Measurements from ENCODE around the gene NWD2. TPM values are rescaled to one million over a fixed set of nuclear protein-coding genes. Genes with fewer than 3 reads are reported as not detected.

The NWD2 gene
- total and polyA plus RNA-seq, 7 donors = under 0.01 to 2.3 (median 0.35) TPM

DNA sequence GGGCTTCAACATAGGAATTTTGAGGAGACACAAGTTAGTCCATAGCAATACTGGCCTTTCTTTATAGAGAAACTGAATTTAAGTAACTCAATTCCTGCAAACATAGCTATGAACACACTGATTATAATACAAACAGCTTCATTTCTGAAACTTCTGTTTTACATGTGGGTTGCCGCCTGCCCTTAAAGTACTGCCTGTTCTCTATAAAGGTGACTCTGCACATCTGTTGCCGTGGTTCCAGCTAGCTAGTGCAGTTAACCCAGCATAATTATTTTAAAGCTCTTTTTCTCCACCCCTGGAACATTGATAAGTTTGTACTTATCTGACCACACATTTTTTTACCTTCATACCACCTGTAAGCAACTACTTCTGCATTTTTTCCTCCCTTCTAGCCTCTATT lies 177.6 kb downstream of the NWD2 start:
- no peaks in the 10 kb centered on the region for H3K9me3 ChIP-seq
- no peaks in the 10 kb centered on the region for H3K36me3 ChIP-seq
- intact Hi-C loops (cut with DNase I) = no loop called here
- H3K4me3 ChIP-seq = no peak overlapping the region
- no peak overlapping the region for H3K27ac ChIP-seq
- H3K4me1 ChIP-seq = no peaks in the 10 kb centered on the region
- H3K27me3 ChIP-seq = no peaks in the 10 kb centered on the region
- 16 to 49% methylated on average over 2 of the region's 2 CpGs for WGBS, 2 donors
- no peak for DNase-seq
- TF ChIP-seq POLR2AphosphoS5 (IDR thresholded peaks at IDR 0.05) (no peak), EP300 (IDR thresholded peaks at IDR 0.05) (no peak), POLR2A (IDR thresholded peaks at IDR 0.05) (no peak)
- TF ChIP-seq, protein P1, sequence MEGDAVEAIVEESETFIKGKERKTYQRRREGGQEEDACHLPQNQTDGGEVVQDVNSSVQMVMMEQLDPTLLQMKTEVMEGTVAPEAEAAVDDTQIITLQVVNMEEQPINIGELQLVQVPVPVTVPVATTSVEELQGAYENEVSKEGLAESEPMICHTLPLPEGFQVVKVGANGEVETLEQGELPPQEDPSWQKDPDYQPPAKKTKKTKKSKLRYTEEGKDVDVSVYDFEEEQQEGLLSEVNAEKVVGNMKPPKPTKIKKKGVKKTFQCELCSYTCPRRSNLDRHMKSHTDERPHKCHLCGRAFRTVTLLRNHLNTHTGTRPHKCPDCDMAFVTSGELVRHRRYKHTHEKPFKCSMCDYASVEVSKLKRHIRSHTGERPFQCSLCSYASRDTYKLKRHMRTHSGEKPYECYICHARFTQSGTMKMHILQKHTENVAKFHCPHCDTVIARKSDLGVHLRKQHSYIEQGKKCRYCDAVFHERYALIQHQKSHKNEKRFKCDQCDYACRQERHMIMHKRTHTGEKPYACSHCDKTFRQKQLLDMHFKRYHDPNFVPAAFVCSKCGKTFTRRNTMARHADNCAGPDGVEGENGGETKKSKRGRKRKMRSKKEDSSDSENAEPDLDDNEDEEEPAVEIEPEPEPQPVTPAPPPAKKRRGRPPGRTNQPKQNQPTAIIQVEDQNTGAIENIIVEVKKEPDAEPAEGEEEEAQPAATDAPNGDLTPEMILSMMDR (IDR thresholded peaks at IDR 0.05) = no peak

GRCh38 chr4:37422638-37423037 lies 178.1 kb downstream of the NWD2 start:
- Histone ChIP-seq H3K4me1 (no peaks in the 10 kb centered on the region), H3K36me3 (no peaks in the 10 kb centered on the region), H3K4me3 (no peak overlapping the region), H3K27me3 (no peaks in the 10 kb centered on the region), H3K27ac (no peak overlapping the region), H3K9me3 (no peaks in the 10 kb centered on the region)
- 54 to 70% methylated on average over 2 of the region's 2 CpGs for WGBS, 2 donors
- no peak for DNase-seq
- TF ChIP-seq, protein P1 (IDR thresholded peaks at IDR 0.05) = no peak
- TF ChIP-seq POLR2A (IDR thresholded peaks at IDR 0.05) (no peak), POLR2AphosphoS5 (IDR thresholded peaks at IDR 0.05) (no peak), EP300 (IDR thresholded peaks at IDR 0.05) (no peak)
- intact Hi-C loops (cut with DNase I) = no loop called here

GRCh38 chr4:37423310-37423709 lies 178.8 kb downstream of the NWD2 start:
- Histone ChIP-seq H3K4me1 (no peaks in the 10 kb centered on the region), H3K36me3 (no peaks in the 10 kb centered on the region), H3K27ac (no peak overlapping the region), H3K9me3 (no peaks in the 10 kb centered on the region), H3K27me3 (no peaks in the 10 kb centered on the region), H3K4me3 (no peak overlapping the region)
- TF ChIP-seq POLR2AphosphoS5 (IDR thresholded peaks at IDR 0.05) (no peak), POLR2A (IDR thresholded peaks at IDR 0.05) (no peak), EP300 (IDR thresholded peaks at IDR 0.05) (no peak)
- TF ChIP-seq, protein P1 (IDR thresholded peaks at IDR 0.05) = no peak
- intact Hi-C loops (cut with DNase I) = no loop called here
- DNase-seq = no peak
- WGBS, 2 donors = 92% methylated on average over 5 of the region's 5 CpGs

GRCh38 chr4:37424753-37425152 lies 180.2 kb downstream of the NWD2 start:
- H3K9me3 ChIP-seq = no peaks in the 10 kb centered on the region
- no peak for DNase-seq
- intact Hi-C loops (cut with DNase I) = no loop called here
- no peak overlapping the region for H3K27ac ChIP-seq
- H3K36me3 ChIP-seq = no peaks in the 10 kb centered on the region
- TF ChIP-seq, protein P1 (IDR thresholded peaks at IDR 0.05) = no peak
- TF ChIP-seq POLR2AphosphoS5 (IDR thresholded peaks at IDR 0.05) = no peak
- no peaks in the 10 kb centered on the region for H3K27me3 ChIP-seq
- no peaks in the 10 kb centered on the region for H3K4me1 ChIP-seq
- no peak overlapping the region for H3K4me3 ChIP-seq

GRCh38 chr4:37425857-37426256 lies 181.3 kb downstream of the NWD2 start:
- TF ChIP-seq EP300 (IDR thresholded peaks at IDR 0.05) (no peak), POLR2A (IDR thresholded peaks at IDR 0.05) (no peak)
- Histone ChIP-seq H3K9me3 (no peaks in the 10 kb centered on the region), H3K36me3 (no peaks in the 10 kb centered on the region), H3K4me3 (no peak overlapping the region), H3K4me1 (no peaks in the 10 kb centered on the region), H3K27me3 (no peaks in the 10 kb centered on the region), H3K27ac (no peak overlapping the region)
- no peak for DNase-seq
- intact Hi-C loops (cut with DNase I) = no loop called here
- 88 to 90% methylated on average over 2 of the region's 2 CpGs for WGBS, 2 donors
